ENCODE measurements around the gene ZNF382.

Gene ZNF382

GRCh38 chr19:36672368-36672767, 67.3 kb downstream of the ZNF382 start:
- Histone ChIP-seq H3K27me3 (ENCODE audit: control insufficient read depth, insufficient read depth, low read length) (no peaks in the 10 kb centered on the region), H3K4me1 (no peaks in the 10 kb centered on the region), H3K27ac (no peak overlapping the region), H3K36me3 (ENCODE audit: control insufficient read depth, insufficient read depth, low read length) (no peaks in the 10 kb centered on the region), H2AFZ (no peak overlapping the region), H3K9me3 (ENCODE audit: control insufficient read depth, low read length) (no peaks in the 10 kb centered on the region), H3K9ac (no peak overlapping the region), H3K79me2 (peaks cover 6% of the 10 kb centered on the region), H3K4me3 (ENCODE audit: low read depth, low read length) (no peak overlapping the region), H3K4me2 (ENCODE audit: low read length) (no peak overlapping the region)
- TF ChIP-seq CTCF (IDR thresholded peaks at IDR 0.05): no peak

GRCh38 chr19:36674201-36674600, 69.1 kb downstream of the ZNF382 start:
- H3K27ac ChIP-seq: no peak overlapping the region
- no peak overlapping the region for H3K9ac ChIP-seq
- no peak overlapping the region for H2AFZ ChIP-seq
- H3K27me3 ChIP-seq (ENCODE audit: control insufficient read depth, insufficient read depth, low read length): no peaks in the 10 kb centered on the region
- H3K36me3 ChIP-seq (ENCODE audit: control insufficient read depth, insufficient read depth, low read length): no peaks in the 10 kb centered on the region
- no peak overlapping the region for H3K4me2 ChIP-seq (ENCODE audit: low read length)
- H3K4me3 ChIP-seq (ENCODE audit: low read depth, low read length): no peak overlapping the region
- no peaks in the 10 kb centered on the region for H3K4me1 ChIP-seq
- H3K9me3 ChIP-seq (ENCODE audit: control insufficient read depth, low read length): no peaks in the 10 kb centered on the region
- TF ChIP-seq CTCF (IDR thresholded peaks at IDR 0.05): no peak
- peaks cover 6% of the 10 kb centered on the region for H3K79me2 ChIP-seq

GRCh38 chr19:36679455-36679854, 74.3 kb downstream of the ZNF382 start:
- H3K36me3 ChIP-seq (ENCODE audit: control insufficient read depth, insufficient read depth, low read length): no peaks in the 10 kb centered on the region
- peaks cover 6% of the 10 kb centered on the region for H3K79me2 ChIP-seq
- no peak for TF ChIP-seq CTCF (IDR thresholded peaks at IDR 0.05)
- H3K4me2 ChIP-seq (ENCODE audit: low read length): no peak overlapping the region
- H3K9me3 ChIP-seq (ENCODE audit: control insufficient read depth, low read length): no peaks in the 10 kb centered on the region
- H3K4me3 ChIP-seq (ENCODE audit: low read depth, low read length): no peak overlapping the region
- no peaks in the 10 kb centered on the region for H3K4me1 ChIP-seq
- H2AFZ ChIP-seq: no peak overlapping the region
- H3K9ac ChIP-seq: no peak overlapping the region
- H3K27ac ChIP-seq: no peak overlapping the region
- H3K27me3 ChIP-seq (ENCODE audit: control insufficient read depth, insufficient read depth, low read length): no peaks in the 10 kb centered on the region

Measured in parathyroid adenoma (tissue), 2 donors.